ENCODE data around the gene LTV1.
"Not testable (repeated sequence)": the region's sequence is repeated elsewhere in the genome, so short reads cannot be mapped to it uniquely, and the experiment has no call there.

LTV1 gene, protein sequence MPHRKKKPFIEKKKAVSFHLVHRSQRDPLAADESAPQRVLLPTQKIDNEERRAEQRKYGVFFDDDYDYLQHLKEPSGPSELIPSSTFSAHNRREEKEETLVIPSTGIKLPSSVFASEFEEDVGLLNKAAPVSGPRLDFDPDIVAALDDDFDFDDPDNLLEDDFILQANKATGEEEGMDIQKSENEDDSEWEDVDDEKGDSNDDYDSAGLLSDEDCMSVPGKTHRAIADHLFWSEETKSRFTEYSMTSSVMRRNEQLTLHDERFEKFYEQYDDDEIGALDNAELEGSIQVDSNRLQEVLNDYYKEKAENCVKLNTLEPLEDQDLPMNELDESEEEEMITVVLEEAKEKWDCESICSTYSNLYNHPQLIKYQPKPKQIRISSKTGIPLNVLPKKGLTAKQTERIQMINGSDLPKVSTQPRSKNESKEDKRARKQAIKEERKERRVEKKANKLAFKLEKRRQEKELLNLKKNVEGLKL

DNA sequence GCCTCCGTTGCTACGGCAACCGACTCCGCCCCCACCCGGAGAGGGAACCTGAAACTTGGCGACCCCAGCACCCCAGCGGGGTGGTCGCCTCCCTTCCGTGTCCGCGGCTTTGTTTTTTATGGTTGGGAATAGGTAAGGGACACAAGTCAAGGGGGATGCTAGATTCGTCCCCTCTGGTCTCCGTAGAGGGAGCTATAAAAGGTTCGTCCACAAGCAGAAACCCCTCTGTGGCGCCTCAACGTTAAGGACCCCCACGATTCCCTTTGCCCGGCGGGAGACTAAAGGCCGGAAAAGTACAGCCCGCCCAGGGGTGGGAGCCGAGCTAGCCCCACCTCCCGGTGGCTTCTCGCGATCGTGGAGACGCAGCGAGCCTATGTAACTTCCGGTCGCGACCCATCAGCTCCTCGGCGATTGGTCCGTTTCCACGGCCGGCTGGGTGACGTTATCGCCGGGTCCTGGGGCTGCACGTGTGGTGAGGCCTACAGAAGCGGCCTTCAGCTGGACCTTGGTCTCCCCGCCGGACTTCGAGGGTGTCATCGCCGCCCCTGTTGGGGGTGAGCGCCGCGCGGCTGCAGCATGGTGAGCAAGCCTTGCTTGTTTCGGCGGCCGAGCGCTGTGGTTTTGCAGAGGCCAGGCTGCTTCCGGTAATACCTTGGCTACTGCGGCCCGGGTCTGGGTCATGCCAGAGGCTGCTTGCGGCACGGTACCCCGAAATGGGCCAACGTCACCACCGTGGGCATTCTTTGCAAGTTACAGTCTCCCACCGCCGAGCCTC is at the start of gene LTV1:
TSS of gene LTV1 (plus strand) at position 437 of the 775 bp plus-strand sequence. CDS start at position 577, 140 bp downstream.
- DNase-seq (ENCODE audit: low read depth in 2 of 2) = peak; percentile 90

DNA sequence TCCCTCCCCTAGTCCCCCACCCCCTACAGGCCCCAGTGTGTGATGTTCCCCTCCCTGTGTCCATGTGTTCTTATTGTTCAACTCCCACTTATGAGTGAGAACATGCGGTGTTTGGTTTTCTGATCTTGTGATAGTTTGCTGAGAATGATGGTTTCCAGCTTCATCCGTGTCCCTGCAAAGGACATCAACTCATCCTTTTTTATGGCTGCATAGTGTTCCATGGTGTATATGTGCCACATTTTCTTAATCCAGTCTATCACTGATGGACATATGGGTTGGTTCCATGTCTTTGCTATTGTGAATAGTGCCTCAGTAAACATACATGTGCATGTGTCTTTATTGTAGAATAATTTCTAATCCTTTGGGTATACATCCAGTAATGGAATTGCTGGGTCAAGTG is 46.6 kb upstream of the LTV1 start:
- DNase-seq (ENCODE audit: low read depth in 2 of 2) = not testable (repeated sequence)

DNA sequence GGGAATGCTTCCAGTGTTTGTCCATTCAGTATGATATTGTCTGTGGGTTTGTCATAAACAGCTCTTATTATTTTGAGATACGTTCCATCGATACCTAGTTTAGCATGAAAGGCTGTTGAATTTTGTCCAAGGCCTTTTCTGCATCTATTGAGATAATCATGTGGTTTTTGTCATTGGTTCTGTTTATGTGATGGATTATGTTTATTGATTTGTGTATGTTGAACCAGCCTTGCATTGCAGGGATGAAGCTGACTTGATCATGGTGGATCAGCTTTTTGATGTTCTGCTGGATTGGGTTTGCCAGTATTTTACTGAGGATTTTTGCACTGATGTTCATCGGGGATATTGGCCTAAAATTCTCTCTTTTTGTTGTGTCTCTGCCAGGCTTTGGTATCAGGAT is 44.7 kb upstream of the LTV1 start:
- DNase-seq (ENCODE audit: low read depth in 2 of 2) = not testable (repeated sequence)

DNA sequence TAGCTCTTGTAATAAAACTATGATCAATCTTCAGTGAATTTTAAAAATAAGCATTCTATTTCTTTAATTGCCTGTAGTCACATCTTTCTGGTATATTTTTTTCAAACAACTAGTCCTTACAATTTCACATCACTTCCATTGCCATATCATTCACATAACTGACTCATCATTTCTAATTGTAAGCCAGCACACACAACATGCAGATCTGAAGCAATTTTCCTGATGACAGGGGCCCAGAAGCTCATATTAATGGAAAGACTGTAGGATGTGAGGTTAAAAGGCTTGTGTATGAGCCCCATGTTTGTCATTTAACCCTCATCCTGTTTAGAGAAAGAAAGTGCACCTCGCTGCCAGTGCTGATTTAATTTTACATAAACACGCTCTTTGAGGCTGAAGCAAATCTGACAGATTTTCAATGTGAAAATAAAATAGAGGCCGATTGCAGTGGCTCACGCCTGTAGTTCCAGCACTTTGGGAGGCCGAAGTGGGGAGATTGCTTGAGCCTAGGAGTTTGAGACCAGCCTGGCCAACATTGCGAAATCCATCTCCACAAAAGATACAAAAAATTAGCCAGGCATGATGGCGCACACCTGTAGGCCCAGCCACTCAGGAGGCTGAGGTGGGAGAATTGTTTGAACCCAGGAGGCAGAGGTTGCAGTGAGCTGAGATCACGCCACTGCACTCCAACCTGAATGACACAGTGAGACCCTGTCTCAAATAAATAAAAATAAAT is 40.1 kb upstream of the LTV1 start:
- DNase-seq (ENCODE audit: low read depth in 2 of 2) = no peak

DNA sequence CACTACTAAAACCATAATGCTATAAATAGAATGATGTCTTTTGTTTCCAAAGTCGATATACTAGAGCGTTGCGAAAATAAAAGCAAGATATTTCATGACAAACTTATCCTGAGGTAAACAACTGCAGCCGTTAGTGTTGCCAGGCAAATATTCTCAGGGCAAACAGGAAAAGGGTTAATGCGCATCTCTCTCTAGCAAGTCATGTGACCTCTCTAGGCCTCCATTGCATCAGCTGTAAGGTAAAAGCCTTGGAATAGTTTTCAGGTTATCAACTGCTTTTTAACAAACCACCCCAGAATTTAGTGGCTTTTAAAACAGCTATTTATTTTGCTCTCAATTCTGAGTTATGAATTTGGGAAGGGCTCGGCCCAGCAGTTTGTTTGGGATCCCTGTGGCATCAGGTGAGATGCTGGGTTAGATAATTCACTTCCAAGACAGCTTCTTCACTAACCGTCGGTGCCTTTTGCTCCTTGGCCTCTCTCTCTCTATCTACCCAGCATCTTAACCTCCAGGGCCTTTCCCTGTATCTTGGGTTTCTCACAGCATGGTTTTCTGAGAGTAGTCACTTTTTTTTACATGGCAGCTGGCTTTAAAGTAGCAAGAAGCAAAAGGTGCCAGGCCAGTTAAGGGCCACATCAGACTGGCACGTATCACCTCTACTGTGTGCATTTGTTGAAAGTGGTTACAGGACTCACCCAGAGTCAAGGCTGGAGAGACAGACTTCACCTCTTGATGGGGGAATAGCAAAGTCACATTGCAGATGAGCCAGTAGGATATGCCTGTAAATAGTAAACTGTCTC is 39.2 kb upstream of the LTV1 start:
- DNase-seq (ENCODE audit: low read depth in 2 of 2) = no peak

DNA sequence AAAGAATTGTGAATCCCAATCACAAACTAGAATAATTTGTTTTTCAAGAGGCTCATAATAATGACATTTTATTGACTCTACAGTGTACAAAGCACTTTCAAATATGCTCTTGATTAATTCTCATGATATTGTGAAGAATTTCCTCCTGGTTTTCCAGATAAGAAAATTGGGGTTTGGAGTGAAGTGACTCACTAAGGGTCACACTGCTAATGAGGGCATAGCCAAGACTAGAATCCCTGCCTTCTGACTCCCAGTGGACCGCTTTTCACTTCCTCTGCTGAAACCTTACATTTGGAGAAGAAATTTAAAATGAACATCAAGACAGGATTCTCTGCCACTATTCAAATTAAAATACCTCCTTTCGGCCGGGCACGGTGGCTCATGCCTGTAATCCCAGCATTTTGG is 38.3 kb upstream of the LTV1 start:
- no peak for DNase-seq (ENCODE audit: low read depth in 2 of 2)

DNA sequence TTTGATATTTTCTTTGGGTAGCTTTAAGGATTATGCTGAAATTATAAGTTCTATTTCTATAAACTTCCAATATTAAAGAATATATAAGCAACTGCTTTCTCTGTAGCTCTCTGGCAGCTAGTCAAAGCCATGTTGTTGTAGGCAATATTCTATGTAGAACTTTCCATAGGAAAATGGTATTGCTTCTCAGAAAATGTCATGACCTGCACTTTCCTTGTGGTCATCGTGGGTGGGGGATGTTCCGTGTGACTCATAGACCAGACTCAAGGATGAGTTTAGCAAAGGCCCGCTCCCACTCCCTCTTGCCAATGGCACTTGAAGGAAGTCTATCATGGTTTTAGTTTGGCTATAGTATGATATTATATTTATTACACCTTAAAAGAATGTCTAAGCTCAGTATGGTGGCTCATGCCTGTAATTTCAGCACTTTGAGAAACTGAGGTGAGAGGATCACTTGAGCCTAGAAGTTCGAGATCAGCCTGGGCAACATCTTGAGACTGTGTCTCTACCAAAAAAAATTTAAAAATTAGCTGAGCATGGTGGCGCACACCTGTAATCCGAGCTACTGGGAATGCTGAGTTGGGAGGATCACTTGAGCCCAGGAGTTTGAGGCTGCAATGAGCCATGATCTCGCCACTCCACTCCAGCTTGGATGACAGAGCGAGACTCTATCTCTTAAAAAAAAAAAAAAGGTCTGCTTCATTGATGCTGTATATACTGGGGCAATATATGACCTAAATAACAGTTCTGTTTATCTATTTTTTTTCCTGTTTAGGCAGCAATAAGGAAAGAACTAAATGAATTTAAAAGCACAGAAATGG is 36.6 kb upstream of the LTV1 start:
- peak; percentile 64 to 87 for DNase-seq (ENCODE audit: low read depth in 2 of 2)

DNA sequence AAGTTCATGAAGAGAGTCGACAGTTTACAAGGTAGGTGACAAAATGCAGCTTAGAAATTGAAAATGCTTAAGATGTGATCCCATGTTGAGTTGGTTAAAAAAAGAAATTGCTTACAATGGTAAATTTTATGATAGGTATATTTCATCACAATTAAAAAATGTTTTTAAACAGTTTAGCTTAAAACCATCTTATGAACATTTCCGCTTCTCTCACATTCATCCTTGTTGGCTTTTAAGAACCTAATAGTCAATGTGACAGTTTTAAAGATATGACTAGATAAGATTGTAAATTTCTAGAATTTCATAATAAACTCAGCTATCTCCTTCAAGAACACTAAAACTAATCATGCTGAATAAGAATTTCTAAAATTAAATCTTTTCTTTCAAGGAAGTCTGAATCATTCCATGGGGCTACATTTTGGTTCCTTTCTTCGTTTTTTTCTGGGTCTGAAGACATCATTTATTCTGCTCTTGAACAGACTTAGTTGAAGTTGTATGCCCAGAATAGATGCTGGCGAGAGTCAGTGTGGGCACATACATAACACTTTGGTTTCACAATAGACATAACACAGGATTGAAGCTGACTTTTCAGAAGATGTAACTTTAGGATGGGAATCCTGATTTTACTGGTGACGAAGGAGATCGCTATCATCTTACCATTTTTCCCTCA is 35.9 kb upstream of the LTV1 start:
- DNase-seq (ENCODE audit: low read depth in 2 of 2) = no peak

DNA sequence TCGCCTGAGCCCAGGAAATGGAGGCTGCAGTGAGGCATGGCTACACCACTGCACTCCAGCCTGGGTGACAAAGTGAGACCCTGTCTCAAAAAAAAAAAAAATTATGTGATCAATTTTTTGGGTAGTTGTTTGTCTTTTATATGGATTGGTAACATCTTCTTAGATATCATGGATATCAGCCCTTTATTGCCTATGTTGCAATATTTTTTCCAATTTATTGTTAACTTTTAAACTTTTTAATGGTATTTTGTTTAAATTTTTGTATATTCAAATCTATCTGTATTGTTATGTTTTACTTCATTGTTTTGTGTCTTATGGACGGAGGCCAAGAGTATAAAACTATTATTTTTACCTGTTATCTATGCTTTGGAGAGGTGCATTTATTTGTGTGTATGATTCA is 32.4 kb upstream of the LTV1 start:
- no peak for DNase-seq (ENCODE audit: low read depth in 2 of 2)

DNA sequence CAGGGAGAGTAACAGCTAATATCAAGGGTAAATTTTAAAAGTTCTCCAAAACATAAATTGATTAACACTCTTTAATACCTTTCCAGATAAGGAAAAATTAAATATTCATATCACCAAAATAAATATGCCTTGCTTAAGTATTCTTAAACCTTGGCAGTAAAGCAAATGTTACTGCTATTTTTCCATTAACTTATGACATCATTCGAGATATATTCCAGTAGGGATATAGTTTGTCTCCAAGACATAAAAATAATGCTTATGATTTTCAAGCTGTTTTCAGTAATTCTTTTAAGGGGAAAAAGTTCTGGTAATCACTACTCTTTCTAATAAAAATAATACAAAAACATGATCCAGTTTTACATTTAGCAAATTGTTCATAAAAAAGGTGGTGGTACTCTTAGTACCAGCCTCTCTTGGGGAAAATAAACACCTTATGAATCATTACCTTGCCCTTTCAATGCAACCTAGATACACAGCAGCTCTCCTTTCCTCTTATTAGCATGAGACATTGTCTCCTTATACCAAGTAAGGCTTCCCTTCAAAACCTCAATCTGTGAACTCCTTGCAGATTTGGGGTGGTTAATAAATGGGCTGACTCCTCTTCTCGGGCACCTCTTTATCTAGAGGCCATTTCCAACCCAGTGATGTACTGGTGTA is 31.5 kb upstream of the LTV1 start:
- no peak for DNase-seq (ENCODE audit: low read depth in 2 of 2)

DNA sequence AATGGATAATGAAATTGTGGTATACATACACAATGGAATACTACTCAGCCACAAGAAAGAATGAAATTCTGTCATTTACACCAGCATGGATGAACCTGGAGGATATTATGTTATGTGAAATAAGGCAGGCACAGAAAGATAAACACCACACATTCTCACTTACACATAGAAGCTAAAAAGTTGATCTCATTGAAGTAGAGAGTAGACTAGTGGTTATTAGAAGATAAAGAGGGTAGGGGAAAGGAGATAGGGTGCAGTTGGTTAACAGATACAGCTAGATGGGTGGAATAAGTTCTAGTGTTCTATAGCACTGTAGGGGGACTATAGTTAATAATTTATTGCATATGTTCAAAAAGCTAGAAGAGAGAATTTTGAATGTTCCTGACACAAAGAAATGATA is 25.5 kb upstream of the LTV1 start:
- no peak for DNase-seq (ENCODE audit: low read depth in 2 of 2)

DNA sequence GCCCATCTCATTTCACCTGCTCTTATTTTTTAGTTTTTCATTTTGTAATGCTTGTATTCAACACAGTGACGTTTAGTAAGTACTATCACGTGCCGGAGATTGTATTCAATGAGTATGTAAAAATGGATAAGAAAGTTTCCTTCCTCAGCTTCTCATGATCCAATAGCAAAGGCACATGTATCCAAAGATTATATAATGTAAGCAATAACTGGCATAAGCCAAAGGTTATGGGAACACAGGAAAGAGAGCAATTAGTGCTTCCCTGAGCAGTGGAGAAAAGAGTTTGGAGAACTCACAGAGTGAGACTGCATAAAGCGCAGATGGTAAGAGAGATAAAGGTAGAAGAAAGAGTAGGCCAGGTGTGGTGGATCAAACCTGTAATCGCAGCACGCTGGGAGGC is 21.8 kb upstream of the LTV1 start:
- DNase-seq (ENCODE audit: low read depth in 2 of 2) = no peak

DNA sequence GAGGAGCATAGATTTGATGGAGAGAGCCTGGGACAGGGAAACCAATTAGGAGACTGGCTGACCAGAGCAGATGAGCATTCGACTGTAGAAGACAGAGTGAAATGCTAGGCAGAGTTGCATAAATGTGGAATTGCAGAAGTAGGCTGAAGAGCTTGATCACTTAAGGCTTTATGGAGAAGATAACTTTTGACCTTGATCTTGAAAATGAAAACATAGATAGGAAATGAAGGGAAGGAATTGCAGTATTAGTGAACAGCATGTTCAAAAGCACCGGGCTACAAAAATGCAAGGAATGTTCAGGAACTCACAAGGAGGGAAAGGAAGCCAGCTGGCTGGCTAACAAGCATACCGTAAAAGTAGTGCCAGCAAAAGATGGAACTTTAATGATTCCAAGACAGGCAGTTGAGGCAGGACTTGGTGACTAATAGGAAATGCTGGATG is 20.5 kb upstream of the LTV1 start:
- DNase-seq (ENCODE audit: low read depth in 2 of 2) = no peak

DNA sequence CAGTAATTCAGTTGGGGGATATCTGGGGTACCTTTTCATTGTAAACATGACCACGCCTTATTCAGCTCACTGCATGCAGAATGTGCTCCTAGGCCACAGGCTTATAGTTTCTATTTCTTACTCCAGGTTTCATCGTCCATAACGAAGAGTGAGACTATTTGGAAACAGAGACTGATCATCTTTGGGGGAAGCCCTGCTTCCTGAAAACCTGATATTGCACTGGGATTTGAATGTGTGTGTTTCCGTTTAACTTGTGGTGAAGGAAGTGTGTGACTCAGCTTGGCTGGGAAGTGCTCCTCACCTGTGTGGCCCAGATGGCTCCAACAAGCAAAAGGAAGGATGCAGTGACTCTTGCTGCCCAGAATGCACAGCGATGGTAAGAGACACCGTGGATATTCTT is 19.6 kb upstream of the LTV1 start:
- DNase-seq (ENCODE audit: low read depth in 2 of 2) = no peak

DNA sequence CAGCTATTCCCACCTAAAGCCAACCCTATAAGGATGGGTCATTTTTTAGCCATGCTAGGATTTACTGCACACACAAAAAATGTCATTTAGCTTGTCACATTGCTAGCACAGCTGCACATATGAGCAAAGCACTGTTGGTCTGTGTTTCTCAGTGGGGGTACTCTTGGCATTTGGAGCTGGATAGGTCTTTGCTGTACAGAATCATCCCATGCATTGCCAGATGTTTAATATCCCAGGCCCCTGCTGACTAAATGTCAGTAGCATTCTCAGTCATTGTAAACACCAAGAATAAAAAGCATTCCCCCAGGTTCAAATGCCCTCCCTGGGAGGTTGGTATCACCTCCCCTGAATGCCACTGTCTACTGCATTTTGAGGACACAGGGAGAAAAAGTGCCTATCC is 14.6 kb upstream of the LTV1 start:
- no peak for DNase-seq (ENCODE audit: low read depth in 2 of 2)

DNA sequence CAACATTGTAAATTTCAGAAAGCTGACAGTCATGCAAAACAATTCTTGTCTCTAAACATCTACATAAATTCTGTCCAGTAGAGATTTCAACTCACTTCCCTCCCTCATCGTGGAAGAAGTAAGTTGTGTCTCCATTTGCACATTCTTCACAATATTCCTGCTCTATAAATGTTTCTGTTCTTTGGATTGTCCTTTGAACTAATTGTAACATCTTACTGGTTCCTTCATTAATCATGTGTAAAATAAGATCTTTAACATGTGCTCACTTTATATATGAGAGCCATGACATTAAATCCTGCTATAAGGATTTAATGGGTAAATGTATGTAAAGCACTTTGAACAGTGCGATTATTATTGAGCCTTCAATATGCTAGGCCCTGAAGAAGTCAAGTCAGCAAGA is 7.0 kb upstream of the LTV1 start:
- no peak for DNase-seq (ENCODE audit: low read depth in 2 of 2)

DNA sequence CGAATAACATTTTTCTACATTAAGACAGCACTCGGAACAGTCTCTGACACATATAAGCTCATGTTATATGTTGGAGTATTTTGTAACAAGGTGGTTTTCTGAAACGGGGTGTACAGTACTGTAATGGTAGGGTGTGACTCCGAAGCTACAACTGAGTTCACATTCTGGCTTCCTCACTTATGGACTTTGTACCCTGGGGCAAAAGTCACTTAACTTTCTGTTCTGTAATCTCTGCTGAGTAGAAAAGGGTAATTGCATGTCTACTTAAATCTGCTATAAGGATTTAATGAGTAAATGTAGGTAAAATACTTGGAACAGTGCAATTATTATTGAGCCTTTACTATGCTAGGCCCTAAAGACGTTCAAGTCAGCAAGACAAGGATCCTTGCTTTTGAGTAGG is 4.7 kb upstream of the LTV1 start:
- no peak for DNase-seq (ENCODE audit: low read depth in 2 of 2)

DNA sequence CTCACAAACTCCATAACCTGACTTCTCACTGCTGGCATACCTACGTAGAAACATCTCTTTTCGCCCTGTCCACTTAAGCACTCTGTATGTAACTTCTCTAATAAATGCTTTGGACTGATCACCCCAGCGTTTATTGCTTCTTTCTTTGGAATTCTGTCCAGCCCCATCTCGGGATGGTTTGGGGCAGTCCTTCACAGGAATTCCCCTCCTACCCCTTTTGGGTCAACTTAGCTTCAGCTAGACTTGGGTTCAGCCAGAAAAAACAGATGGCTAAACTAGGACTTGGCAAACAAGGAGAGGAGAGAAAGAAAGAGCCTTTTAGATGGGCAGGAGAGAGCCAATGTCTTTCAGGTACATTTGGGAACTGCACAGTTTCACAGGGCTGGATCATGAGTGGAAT is 3.9 kb upstream of the LTV1 start:
- no peak for DNase-seq (ENCODE audit: low read depth in 2 of 2)

DNA sequence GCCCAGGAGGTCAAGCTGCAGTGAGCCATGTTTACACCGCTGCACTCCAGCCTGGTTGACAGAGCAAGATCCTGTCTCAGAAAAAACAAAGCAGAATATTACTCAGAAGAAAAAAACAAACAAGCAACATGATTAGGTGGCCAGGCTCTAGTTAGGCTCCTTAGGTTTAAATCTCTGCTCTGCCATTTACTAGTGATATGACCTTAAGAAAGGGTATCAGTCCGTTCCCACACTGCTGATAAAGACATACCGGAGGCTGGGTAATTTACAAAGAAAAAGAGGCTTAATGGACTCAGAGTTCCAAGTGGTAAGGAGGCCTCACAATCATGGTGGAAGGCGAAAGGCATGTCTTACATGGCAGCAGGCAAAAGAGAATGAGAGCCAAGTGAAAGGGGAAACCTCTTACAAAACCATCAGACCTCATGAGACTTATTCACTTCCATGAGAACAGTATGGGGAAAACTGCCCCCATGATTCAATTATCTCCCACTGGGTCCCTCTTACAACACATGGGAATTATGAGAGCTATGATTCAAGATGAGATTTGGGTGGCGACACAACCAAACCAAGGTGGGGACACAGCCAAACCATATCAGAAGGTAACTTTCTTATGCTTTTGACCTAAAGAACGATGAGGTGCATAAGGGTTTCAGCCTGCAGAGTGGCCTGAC is 2.4 kb upstream of the LTV1 start:
- DNase-seq (ENCODE audit: low read depth in 2 of 2) = no peak

Data from stimulated activated CD4-positive, alpha-beta T cell treated with anti-CD3 and anti-CD28 coated beads, Interleukin-12 subunit alpha, Interleukin-12 subunit beta, amount 100 ng/mL, for 24 hours (primary cell).